Measurements from ENCODE around the gene RAB29.

RAB29 gene

DNA sequence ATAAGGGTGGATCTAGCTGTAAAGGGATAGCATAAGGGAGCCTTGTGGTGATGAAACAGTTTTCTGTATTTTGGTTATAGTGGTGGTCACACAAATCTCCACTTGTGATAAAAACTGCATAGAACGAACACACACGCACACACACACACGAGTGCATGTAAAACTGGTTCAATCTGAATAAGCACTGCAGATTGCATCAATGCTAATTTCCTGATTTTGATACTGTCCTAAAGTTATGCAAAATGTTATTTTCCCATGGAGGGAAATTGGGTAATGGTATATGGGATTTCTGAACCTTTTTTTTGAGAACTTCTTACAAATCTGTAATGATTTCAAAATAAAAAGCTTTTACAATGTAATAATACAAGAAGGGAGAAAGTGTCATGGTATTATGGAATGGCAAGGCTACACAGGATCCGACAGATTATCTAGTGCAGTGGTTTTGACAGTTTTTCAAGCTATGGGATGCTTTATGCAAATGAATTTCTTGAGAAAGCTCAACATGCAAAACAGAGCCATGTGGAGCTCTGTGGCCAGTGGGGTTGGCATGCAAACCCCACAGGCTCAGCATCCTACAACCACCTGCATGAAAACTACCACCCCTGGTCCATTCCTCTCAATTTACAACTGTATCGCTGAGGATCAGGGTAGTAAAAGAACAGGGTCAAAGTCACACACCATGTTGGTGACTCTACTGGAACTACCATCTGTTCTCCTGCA lies 18.9 kb upstream of the RAB29 start:
- H3K27me3 ChIP-seq (ENCODE audit: insufficient read depth, low read depth) = no peaks in the 10 kb centered on the region
- no peak overlapping the region for H2AFZ ChIP-seq (ENCODE audit: low read depth)
- no peaks in the 10 kb centered on the region for H3K4me1 ChIP-seq (ENCODE audit: low read depth, poor library complexity, severe bottlenecking)
- no peaks in the 10 kb centered on the region for H4K20me1 ChIP-seq (ENCODE audit: insufficient read depth)
- no peaks in the 10 kb centered on the region for H3K36me3 ChIP-seq (ENCODE audit: insufficient read depth)
- H3K9ac ChIP-seq = no peak overlapping the region
- no peak overlapping the region for H3K27ac ChIP-seq
- no peak overlapping the region for H3K4me2 ChIP-seq
- H3K4me3 ChIP-seq (IDR thresholded peaks at IDR 0.05; ENCODE audit: insufficient read depth, low read depth, low read length) = no peak overlapping the region
- TF ChIP-seq, protein P1, sequence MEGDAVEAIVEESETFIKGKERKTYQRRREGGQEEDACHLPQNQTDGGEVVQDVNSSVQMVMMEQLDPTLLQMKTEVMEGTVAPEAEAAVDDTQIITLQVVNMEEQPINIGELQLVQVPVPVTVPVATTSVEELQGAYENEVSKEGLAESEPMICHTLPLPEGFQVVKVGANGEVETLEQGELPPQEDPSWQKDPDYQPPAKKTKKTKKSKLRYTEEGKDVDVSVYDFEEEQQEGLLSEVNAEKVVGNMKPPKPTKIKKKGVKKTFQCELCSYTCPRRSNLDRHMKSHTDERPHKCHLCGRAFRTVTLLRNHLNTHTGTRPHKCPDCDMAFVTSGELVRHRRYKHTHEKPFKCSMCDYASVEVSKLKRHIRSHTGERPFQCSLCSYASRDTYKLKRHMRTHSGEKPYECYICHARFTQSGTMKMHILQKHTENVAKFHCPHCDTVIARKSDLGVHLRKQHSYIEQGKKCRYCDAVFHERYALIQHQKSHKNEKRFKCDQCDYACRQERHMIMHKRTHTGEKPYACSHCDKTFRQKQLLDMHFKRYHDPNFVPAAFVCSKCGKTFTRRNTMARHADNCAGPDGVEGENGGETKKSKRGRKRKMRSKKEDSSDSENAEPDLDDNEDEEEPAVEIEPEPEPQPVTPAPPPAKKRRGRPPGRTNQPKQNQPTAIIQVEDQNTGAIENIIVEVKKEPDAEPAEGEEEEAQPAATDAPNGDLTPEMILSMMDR (conservative IDR thresholded peaks at IDR 0.05; ENCODE audit: low read depth, low read length) = no peak
- no peaks in the 10 kb centered on the region for H3K79me2 ChIP-seq (ENCODE audit: insufficient read depth, low read depth)

DNA sequence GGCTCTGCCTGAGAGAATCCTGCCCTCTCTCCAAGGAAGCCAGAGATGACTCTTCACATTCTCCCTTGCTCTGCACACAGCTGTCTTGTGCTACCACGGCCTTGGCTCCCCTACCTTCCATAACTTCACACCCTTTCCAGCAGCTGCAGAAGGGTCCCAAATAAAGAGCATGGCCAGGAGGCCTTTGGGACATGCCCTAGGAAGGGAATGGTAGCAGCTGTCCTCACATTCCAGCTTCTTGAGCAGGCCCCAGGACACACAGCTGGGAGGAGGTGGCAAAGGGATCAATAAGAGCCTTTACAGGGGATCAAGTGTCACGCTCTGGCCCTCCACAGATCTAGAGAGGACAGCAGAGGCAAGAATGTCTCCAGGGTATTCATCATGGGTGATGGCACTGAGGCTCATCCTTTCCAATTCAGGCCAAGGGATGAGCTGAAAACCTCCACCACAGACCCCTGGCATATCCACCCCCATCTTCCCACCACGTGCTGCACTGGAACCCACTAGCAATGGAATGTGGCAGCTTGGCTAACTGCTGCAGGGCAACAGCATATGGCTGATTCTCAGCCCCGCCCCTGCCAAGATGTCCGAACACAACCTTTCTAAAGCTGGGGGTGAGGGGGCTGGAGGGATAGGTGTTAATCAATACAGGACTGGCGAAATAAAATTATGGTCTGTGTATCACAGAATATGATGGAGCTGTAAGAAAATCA lies 17.8 kb upstream of the RAB29 start:
- TF ChIP-seq, protein P1 (conservative IDR thresholded peaks at IDR 0.05; ENCODE audit: low read depth, low read length) = no peak
- no peaks in the 10 kb centered on the region for H3K27me3 ChIP-seq (ENCODE audit: insufficient read depth, low read depth)
- H4K20me1 ChIP-seq (ENCODE audit: insufficient read depth) = no peaks in the 10 kb centered on the region
- H3K4me2 ChIP-seq = no peak overlapping the region
- no peaks in the 10 kb centered on the region for H3K4me1 ChIP-seq (ENCODE audit: low read depth, poor library complexity, severe bottlenecking)
- H2AFZ ChIP-seq (ENCODE audit: low read depth) = no peak overlapping the region
- H3K4me3 ChIP-seq (IDR thresholded peaks at IDR 0.05; ENCODE audit: insufficient read depth, low read depth, low read length) = no peak overlapping the region
- no peak overlapping the region for H3K27ac ChIP-seq
- no peaks in the 10 kb centered on the region for H3K79me2 ChIP-seq (ENCODE audit: insufficient read depth, low read depth)
- no peak overlapping the region for H3K9ac ChIP-seq
- no peaks in the 10 kb centered on the region for H3K36me3 ChIP-seq (ENCODE audit: insufficient read depth)

DNA sequence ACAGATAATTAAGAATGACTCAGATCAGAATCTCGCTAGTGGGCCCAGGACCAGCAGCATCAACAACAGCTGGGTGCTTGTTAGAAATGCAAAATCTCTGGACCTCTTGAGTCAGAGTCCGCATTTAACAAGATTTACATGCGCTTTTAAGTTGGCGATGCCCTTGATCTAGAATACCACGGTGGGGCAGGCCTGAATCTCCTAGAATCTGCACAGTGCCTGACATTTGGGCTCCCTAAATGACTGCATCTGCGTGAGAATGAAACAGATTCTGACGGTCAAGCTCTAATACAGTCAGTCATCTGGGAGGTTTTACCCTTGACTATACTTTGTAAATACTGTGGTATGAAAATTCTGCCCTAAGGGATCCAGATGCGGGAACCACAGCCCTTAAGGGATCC lies 17.2 kb upstream of the RAB29 start:
- Histone ChIP-seq H3K9ac (no peak overlapping the region), H3K36me3 (ENCODE audit: insufficient read depth) (no peaks in the 10 kb centered on the region), H3K27ac (no peak overlapping the region), H3K4me3 (IDR thresholded peaks at IDR 0.05; ENCODE audit: insufficient read depth, low read depth, low read length) (no peak overlapping the region), H3K27me3 (ENCODE audit: insufficient read depth, low read depth) (no peaks in the 10 kb centered on the region), H4K20me1 (ENCODE audit: insufficient read depth) (no peaks in the 10 kb centered on the region), H2AFZ (ENCODE audit: low read depth) (no peak overlapping the region), H3K4me1 (ENCODE audit: low read depth, poor library complexity, severe bottlenecking) (no peaks in the 10 kb centered on the region), H3K79me2 (ENCODE audit: insufficient read depth, low read depth) (no peaks in the 10 kb centered on the region), H3K4me2 (no peak overlapping the region)
- TF ChIP-seq, protein P1 (conservative IDR thresholded peaks at IDR 0.05; ENCODE audit: low read depth, low read length) = no peak

GRCh38 chr1:205791568-205792180 lies 16.4 kb upstream of the RAB29 start:
- Histone ChIP-seq H3K4me2 (no peak overlapping the region), H3K4me3 (IDR thresholded peaks at IDR 0.05; ENCODE audit: insufficient read depth, low read depth, low read length) (no peak overlapping the region), H2AFZ (ENCODE audit: low read depth) (no peak overlapping the region), H3K27me3 (ENCODE audit: insufficient read depth, low read depth) (no peaks in the 10 kb centered on the region), H3K79me2 (ENCODE audit: insufficient read depth, low read depth) (no peaks in the 10 kb centered on the region), H3K4me1 (ENCODE audit: low read depth, poor library complexity, severe bottlenecking) (no peaks in the 10 kb centered on the region), H3K27ac (no peak overlapping the region), H3K9ac (no peak overlapping the region), H3K36me3 (ENCODE audit: insufficient read depth) (no peaks in the 10 kb centered on the region), H4K20me1 (ENCODE audit: insufficient read depth) (no peaks in the 10 kb centered on the region)
- TF ChIP-seq, protein P1 (conservative IDR thresholded peaks at IDR 0.05; ENCODE audit: low read depth, low read length) = peak; percentile 96
